PFSK-1 (cell line): ENCODE results near the gene NUCB1.

Experiments used
- FOXP2 ChIP-seq: optimal IDR thresholded peaks from 2 replicates; pipeline ENCODE3; 2011; ENCODE audit warnings: borderline replicate concordance, control low read depth, inconsistent platforms; ENCODE audit not compliant: insufficient read depth; ENCODE audit errors: extremely low read length, extremely low read depth
- POLR2AphosphoS5 ChIP-seq: IDR thresholded peaks from 2 replicates; pipeline ENCODE4 v1.6.1; 2012; ENCODE audit warnings: low read depth, mild to moderate bottlenecking, control low read depth, low read length, moderate library complexity
- REST ChIP-seq, 2 experiments: IDR thresholded peaks; 2 replicates each; pipeline versions ENCODE4 v1.6.1 to v1.8.0; 2011 to 2012; ENCODE audit warnings: low read depth in 2 of 2, low read length in 2 of 2, control low read depth in 1 of 2, inconsistent platforms in 1 of 2, mild to moderate bottlenecking in 1 of 2, moderate library complexity in 1 of 2; ENCODE audit not compliant: insufficient read depth in 1 of 2
- SIN3A ChIP-seq: IDR thresholded peaks from 2 replicates; pipeline ENCODE4 v1.6.1; 2012; ENCODE audit warnings: mild to moderate bottlenecking, low read length, moderate library complexity, borderline replicate concordance; ENCODE audit not compliant: insufficient read depth
- TAF1 ChIP-seq: IDR thresholded peaks from 2 replicates; pipeline ENCODE4 v1.6.1; 2012; ENCODE audit warnings: low read length, control low read depth, borderline replicate concordance; ENCODE audit not compliant: insufficient read depth

The NUCB1 gene

GRCh38 chr19:48883726-48884125 is 16.4 kb upstream of the NUCB1 start:
- TF ChIP-seq REST (IDR thresholded peaks at IDR 0.05; ENCODE audit: insufficient read depth in 1 of 2, low read depth in 2 of 2, low read length in 2 of 2) (no peak), SIN3A (no peak), FOXP2 (no peak), TAF1 (no peak), POLR2AphosphoS5 (no peak)

- TF ChIP-seq REST (IDR thresholded peaks at IDR 0.05; ENCODE audit: insufficient read depth in 1 of 2, low read depth in 2 of 2, low read length in 2 of 2) (no peak), TAF1 (no peak), SIN3A (no peak), POLR2AphosphoS5 (no peak), FOXP2 (no peak)
Measured at GRCh38 chr19:48887861-48888612, 12.1 kb upstream of the NUCB1 start.

- TF ChIP-seq REST (IDR thresholded peaks at IDR 0.05; ENCODE audit: insufficient read depth in 1 of 2, low read depth in 2 of 2, low read length in 2 of 2) (no peak), POLR2AphosphoS5 (no peak), TAF1 (no peak), SIN3A (no peak), FOXP2 (no peak)
Measured at GRCh38 chr19:48890551-48890950, 9.6 kb upstream of the NUCB1 start.

- TF ChIP-seq REST (IDR thresholded peaks at IDR 0.05; ENCODE audit: insufficient read depth in 1 of 2, low read depth in 2 of 2, low read length in 2 of 2) (no peak), SIN3A (no peak), TAF1 (no peak), FOXP2 (no peak), POLR2AphosphoS5 (no peak)
Measured at GRCh38 chr19:48895226-48895625, 4.9 kb upstream of the NUCB1 start.

- TF ChIP-seq REST (IDR thresholded peaks at IDR 0.05; ENCODE audit: insufficient read depth in 1 of 2, low read depth in 2 of 2, low read length in 2 of 2): no peak
- no peak for TF ChIP-seq TAF1
- no peak for TF ChIP-seq POLR2AphosphoS5
- TF ChIP-seq FOXP2: no peak
- no peak for TF ChIP-seq SIN3A
Measured at GRCh38 chr19:48896191-48896720, 3.9 kb upstream of the NUCB1 start.
